GM12878 (cell line): Measurements from ENCODE around the gene TBC1D8. TPM values are rescaled to one million over a fixed set of nuclear protein-coding genes. Genes with fewer than 3 reads are reported as not detected.

ENCODE experiments used
- ATAC-seq: fragments of 200-7000 bp; cut with Tn5 transposase; 3 replicates; pipeline ENCODE4 v1.9.1; 2020; ENCODE audit warnings: mild to moderate bottlenecking, moderate library complexity
- BruUV-seq: library from RNA; stranded (reverse); fragments of 400-500 nt; replicated peaks from 2 replicates; lab custom pipeline; 2021; lab: Mats Ljungman, UMichigan
- CTCF ChIA-PET: fragments of 300-600 bp; sonication (Branson Sonifier 250); formaldehyde crosslinking; extraction: SDS; loops from one replicate; lab custom pipeline; 2021; ENCODE audit warnings: inconsistent platforms; lab: Yijun Ruan, JAX
- POLR2A ChIA-PET: fragments of 350-600 bp; formaldehyde crosslinking; extraction: SDS; loops from one replicate; lab custom pipeline; 2021; ENCODE audit warnings: inconsistent platforms; lab: Charles Lee
- RAD21 ChIA-PET: fragments of 300-600 bp; sonication (Branson Sonifier 250); formaldehyde crosslinking; loops from one replicate; lab custom pipeline; 2023; ENCODE audit warnings: antibody characterized with exemption; ENCODE audit not compliant: unreplicated experiment; lab: Charles Lee
- SMC1A ChIA-PET: fragments of 300-600 bp; sonication (Branson Sonifier 250); formaldehyde crosslinking; loops from one replicate; lab custom pipeline; 2023; ENCODE audit not compliant: unreplicated experiment, uncharacterized antibody; lab: Charles Lee
- DNase-seq: peaks from one replicate; pipeline ENCODE4 v3.0.0-alpha.2; 2011; ENCODE audit warnings: low read depth, low spot score
- FAIRE-seq: peaks from 3 replicates; lab custom pipeline; 2011; peaks lifted over from hg19 to GRCh38; lab: Jason Lieb, UNC
- H2AFZ ChIP-seq: 2 replicates; pipeline ENCODE4 v1.6.0; 2011; ENCODE audit warnings: low read depth, low read length, control low read depth; ENCODE audit not compliant: control insufficient read depth
- H3K27ac ChIP-seq: 2 replicates; pipeline ENCODE4 v1.5.1; 2011; ENCODE audit warnings: control low read depth; ENCODE audit not compliant: control insufficient read depth, insufficient read depth
- H3K27me3 ChIP-seq, 2 experiments: replicated peaks in 1 of 2; 2 replicates each; pipeline versions ENCODE4 v1.6.0 to v1.6.1; 2011; ENCODE audit warnings: low read length in 1 of 2; ENCODE audit not compliant: control insufficient read depth in 2 of 2, insufficient read depth in 2 of 2
- H3K36me3 ChIP-seq, 2 experiments: 2 replicates each; pipeline ENCODE4 v1.5.1; 2011; ENCODE audit warnings: low read length in 1 of 2; ENCODE audit not compliant: control insufficient read depth in 2 of 2, insufficient read depth in 2 of 2
- H3K4me1 ChIP-seq: 2 replicates; pipeline ENCODE4 v1.6.1; 2011; ENCODE audit warnings: mild to moderate bottlenecking, low read length, moderate library complexity, mixed read lengths; ENCODE audit not compliant: control insufficient read depth, insufficient read depth
- H3K4me2 ChIP-seq: 2 replicates; pipeline ENCODE4 v1.6.0; 2011; ENCODE audit warnings: control low read depth; ENCODE audit not compliant: control insufficient read depth, insufficient read depth
- H3K4me3 ChIP-seq: fragments of 200-600 bp; sonication (generic); 2 replicates; pipeline ENCODE4 v1.5.1; 2016
- H3K79me2 ChIP-seq: 2 replicates; pipeline ENCODE4 v1.6.0; 2011; ENCODE audit warnings: low read length; ENCODE audit not compliant: control insufficient read depth, insufficient read depth
- H3K9ac ChIP-seq: 2 replicates; pipeline ENCODE4 v1.8.0; 2011; ENCODE audit warnings: low read length, control low read depth, mixed read lengths; ENCODE audit not compliant: control insufficient read depth, insufficient read depth
- H3K9me3 ChIP-seq: replicated peaks from 3 replicates; pipeline ENCODE4 v1.5.1; 2011; ENCODE audit warnings: mild to moderate bottlenecking, low read length; ENCODE audit not compliant: control insufficient read depth, insufficient read depth
- H4K20me1 ChIP-seq: 2 replicates; pipeline ENCODE4 v1.6.0; 2011; ENCODE audit not compliant: control insufficient read depth, insufficient read depth
- CBX5 ChIP-seq: sonication (generic); IDR thresholded peaks from 2 replicates; pipeline ENCODE4 v1.6.1; 2016; ENCODE audit warnings: low read depth, moderate library complexity, mild to moderate bottlenecking, inconsistent platforms
- NFYA ChIP-seq: IDR thresholded peaks from 2 replicates; pipeline ENCODE4 v1.6.1; 2011; ENCODE audit warnings: low read depth, mild to moderate bottlenecking, low read length, improper control_type of control experiment, borderline replicate concordance
- POU2F2 ChIP-seq: IDR thresholded peaks from 3 replicates; pipeline ENCODE4 v1.6.1; 2011; ENCODE audit warnings: low read depth, mild to moderate bottlenecking, low read length, borderline replicate concordance
- SREBF2 ChIP-seq: IDR thresholded peaks from 2 replicates; pipeline ENCODE4 v1.6.1; 2012; ENCODE audit warnings: mild to moderate bottlenecking, low read length
- TCF7 ChIP-seq: IDR thresholded peaks from 2 replicates; pipeline ENCODE4 v1.6.1; 2014; ENCODE audit warnings: antibody characterized with exemption, borderline replicate concordance
- ZNF217 ChIP-seq: fragments of 450-650 bp; IDR thresholded peaks from 2 replicates; pipeline ENCODE4 v1.6.1; 2017; ENCODE audit warnings: antibody characterized with exemption, mild to moderate bottlenecking
- WGBS: methylation state at CpG from one replicate; pipeline ENCODE4 v1.1.6; 2016; ENCODE audit warnings: low lambda C conversion rate; ENCODE audit not compliant: insufficient replicate concordance, insufficient coverage; ENCODE audit errors: missing lambda C conversion rate; 5-methylcytosine and 5-hydroxymethylcytosine counted together
- in situ Hi-C: fragments of 300-500 bp; cut with MboI; formaldehyde crosslinking; loops from 9 replicates; pipeline ENCODE4 v1.14.3; 2018; ENCODE audit warnings: mixed read lengths
- intact Hi-C: fragments of 100-400 bp; cut with micrococcal nuclease; formaldehyde crosslinking; loops from one replicate; pipeline ENCODE4 v1.14.2; 2022; ENCODE audit not compliant: unreplicated experiment
- polyA plus RNA-seq, 11 experiments: library from polyadenylated mRNA; depleted of rRNA in 4 of 11; unstranded in 6 of 11; stranded (reverse) in 5 of 11; fragments of >200 nt; fragmentation: Nextera tagmentation in 4 of 11; fragmentation: Illumina TruSeq in 1 of 11; extraction: Ambion mirVana in 4 of 11; extraction: Trizol in 1 of 11; gene quantifications; 1 replicate in 1 of 11; 2 replicates in 10 of 11; pipeline versions ENCODE4 v1.2.1 to v1.2.3, GENCODE V29; 2011 to 2016; ENCODE audit warnings: inconsistent platforms in 2 of 11, missing spikeins in 2 of 11, low read depth in 1 of 11
- total RNA-seq, 4 experiments: library from RNA; depleted of rRNA in 3 of 4; stranded (reverse); fragments of >200 nt in 3 of 4; fragmentation: Illumina TruSeq in 1 of 4; extraction: Trizol in 1 of 4; gene quantifications; 2 replicates each; pipeline versions ENCODE4 v1.2.1 to v1.2.3, GENCODE V29; 2013 to 2021

Gene TBC1D8
- total and polyA plus RNA-seq, 10 of the 15 experiments (the other 5 are each of a cell fraction or from before 2014, with no cell fraction given): 0.80 to 4.9 (median 4.4) TPM

DNA sequence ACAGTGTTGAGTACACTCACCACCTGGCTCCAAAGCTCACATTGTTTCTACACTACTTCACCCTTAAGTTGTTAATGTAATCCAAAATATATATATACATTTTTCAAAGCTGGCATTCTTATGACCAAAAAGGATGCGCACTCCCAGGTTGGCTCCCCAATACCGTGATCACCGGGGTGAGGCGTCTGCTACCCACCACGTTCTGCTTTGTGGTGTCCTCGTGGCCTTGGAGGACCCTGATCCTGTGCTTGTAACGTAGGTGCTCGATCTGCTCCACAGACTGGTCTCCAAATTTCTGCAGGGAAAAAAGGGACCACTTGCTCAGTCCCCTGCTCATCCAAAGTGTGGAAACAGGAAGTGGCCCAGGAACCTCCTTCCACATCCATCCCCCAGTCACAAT lies 123.3 kb downstream of the TBC1D8 start:
- SMC1A ChIA-PET: interaction anchor here (1.3 to 1.4 kb wide), 2 partner anchors 9 to 15 kb away, joined by 3 to 4 read pairs; no protein-coding TSS in a partner anchor
- TF ChIP-seq ZNF217 (no peak), CBX5 (no peak)
- TF ChIP-seq, all 136 proteins: peak for 0
- FAIRE-seq (no peak), ATAC-seq (no peak), DNase-seq (no peak)
- intact Hi-C loops (no loop called here), in situ Hi-C loops (no loop called here)
- CTCF ChIA-PET: interaction anchor here (0.9 to 1.7 kb wide), 3 partner anchors 15 to 134 kb away, joined by 3 to 4 read pairs (median 4); no protein-coding TSS in a partner anchor
- Histone ChIP-seq H3K79me2 (no peaks in the 10 kb centered on the region), H3K4me2 (no peak overlapping the region), H3K9ac (no peak overlapping the region), H2AFZ (no peak overlapping the region), H4K20me1 (no peaks in the 10 kb centered on the region), H3K36me3 (no peaks in the 10 kb centered on the region; a peak in 1 of 4 replicates), H3K4me3 (no peak overlapping the region), H3K4me1 (no peaks in the 10 kb centered on the region), H3K9me3 (no peaks in the 10 kb centered on the region), H3K27me3 (no peaks in the 10 kb centered on the region), H3K27ac (no peak overlapping the region)
- BruUV-seq: no TSS peak
- POLR2A ChIA-PET: no interaction called here
- RAD21 ChIA-PET: no interaction called here
- WGBS: 92% methylated on average over 8 of the region's 8 CpGs

- POLR2A ChIA-PET: no interaction called here
Observed at GRCh38 chr2:101026923-101027469, 124.2 kb downstream of the TBC1D8 start.

More at GRCh38 chr2:101026923-101027469, 124.2 kb downstream of the TBC1D8 start:
- Histone ChIP-seq H3K4me3 (no peak overlapping the region), H3K79me2 (no peaks in the 10 kb centered on the region), H3K27ac (no peak overlapping the region), H3K9ac (no peak overlapping the region), H3K36me3 (no peaks in the 10 kb centered on the region; a peak in 1 of 4 replicates), H2AFZ (no peak overlapping the region), H3K4me2 (no peak overlapping the region), H4K20me1 (no peaks in the 10 kb centered on the region), H3K27me3 (no peaks in the 10 kb centered on the region), H3K4me1 (no peaks in the 10 kb centered on the region), H3K9me3 (no peaks in the 10 kb centered on the region)
- no TSS peak for BruUV-seq
- CTCF ChIA-PET: interaction anchor here (0.9 to 1.7 kb wide), 4 partner anchors 14 to 135 kb away, joined by 3 to 4 read pairs (median 4); no protein-coding TSS in a partner anchor
- in situ Hi-C loops (no loop called here), intact Hi-C loops (no loop called here)
- RAD21 ChIA-PET: no interaction called here
- ATAC-seq (no peak), FAIRE-seq (no peak), DNase-seq (no peak)
- 92% methylated on average over 15 of the region's 15 CpGs for WGBS
- SMC1A ChIA-PET: interaction anchor here (1.3 kb wide), 1 partner anchor 10 kb away, joined by 4 read pairs; no protein-coding TSS in a partner anchor
- TF ChIP-seq NFYA: no peak
- no peak for TF ChIP-seq TCF7
- no peak for TF ChIP-seq SREBF2
- no peak for TF ChIP-seq POU2F2
